GM18520 (cell line): ENCODE data around the gene RGS17.
"Not testable (repeated sequence)": the region's sequence is repeated elsewhere in the genome, so short reads cannot be mapped to it uniquely, and the experiment has no call there.

Experiments
- ATAC-seq: cut with Tn5 transposase; IDR thresholded peaks from one replicate; pipeline ENCODE4 v1.9.1; 2021; ENCODE audit not compliant: unreplicated experiment

Gene RGS17

DNA sequence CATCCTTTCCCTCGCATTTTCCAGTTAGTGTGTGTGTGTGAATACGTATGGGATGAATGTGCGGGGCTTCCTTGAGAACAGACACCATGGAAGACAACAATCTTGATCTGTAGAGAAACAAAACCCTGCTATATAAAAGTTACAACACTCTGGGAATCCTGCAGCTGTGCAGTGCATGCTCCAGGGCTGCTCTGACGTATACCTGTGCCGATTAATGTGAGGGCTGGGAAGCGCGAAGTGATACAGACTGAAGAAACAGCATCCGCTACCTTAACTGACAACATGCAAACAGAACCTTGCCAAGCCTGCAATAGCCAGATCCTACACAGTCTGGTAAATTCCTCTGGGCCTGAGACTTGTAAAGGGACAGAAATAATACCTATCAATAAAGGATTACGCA, 96.9 kb downstream of the RGS17 start:
- ATAC-seq, result no peak

DNA sequence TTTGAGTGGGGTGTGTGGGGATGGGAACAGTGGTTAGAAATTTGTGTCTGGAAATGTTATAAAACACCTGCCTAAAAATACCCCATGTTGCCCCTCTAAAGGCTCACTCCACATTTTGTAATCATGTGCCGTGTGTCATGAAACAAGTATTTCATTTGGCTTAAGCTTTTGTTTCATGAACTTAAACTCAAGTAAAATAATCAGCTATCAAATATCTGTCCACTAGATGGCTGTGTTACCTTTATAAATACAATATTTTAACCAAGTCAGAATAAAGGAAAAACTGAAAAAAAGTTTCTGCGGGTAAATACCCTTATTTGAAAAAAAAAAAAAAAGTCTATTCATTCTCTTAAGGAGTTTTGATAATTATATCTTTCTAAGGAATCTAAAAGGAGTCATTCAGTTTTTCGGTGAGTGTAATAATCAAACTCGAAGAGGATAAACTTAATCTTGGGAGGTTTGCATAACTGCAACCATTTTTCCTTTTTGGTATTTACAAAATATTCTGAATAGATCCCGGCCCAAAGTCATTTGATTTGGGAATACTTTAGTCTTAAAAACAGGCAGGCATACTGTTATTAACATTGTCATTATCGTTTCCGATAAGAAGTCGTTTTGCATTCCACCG, 98.7 kb downstream of the RGS17 start:
- no peak for ATAC-seq

- no peak for ATAC-seq
Measured at GRCh38 chr6:153031335-153031955, 99.6 kb downstream of the RGS17 start.

GRCh38 chr6:153028963-153029362, 102.1 kb downstream of the RGS17 start:
- ATAC-seq, result no peak

DNA sequence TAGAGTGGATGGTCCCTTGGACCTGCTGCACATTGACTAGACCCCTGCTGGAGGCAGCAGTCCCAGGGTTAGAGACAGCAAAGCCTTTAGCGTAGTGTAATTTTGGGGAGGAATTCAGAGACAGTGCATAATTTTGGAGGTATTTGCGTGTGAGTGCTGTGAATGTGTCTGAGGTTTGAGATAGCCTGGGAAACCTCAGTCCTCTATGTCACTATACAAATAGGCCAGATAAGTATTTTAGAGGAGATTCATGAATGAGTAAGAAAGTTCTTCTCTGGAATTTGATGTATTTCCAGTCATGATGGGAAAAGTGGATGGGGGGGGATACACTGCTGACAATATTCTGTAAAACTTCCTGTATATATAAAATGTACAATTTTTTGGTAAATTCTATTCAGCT, 102.8 kb downstream of the RGS17 start:
- ATAC-seq, result no peak

DNA sequence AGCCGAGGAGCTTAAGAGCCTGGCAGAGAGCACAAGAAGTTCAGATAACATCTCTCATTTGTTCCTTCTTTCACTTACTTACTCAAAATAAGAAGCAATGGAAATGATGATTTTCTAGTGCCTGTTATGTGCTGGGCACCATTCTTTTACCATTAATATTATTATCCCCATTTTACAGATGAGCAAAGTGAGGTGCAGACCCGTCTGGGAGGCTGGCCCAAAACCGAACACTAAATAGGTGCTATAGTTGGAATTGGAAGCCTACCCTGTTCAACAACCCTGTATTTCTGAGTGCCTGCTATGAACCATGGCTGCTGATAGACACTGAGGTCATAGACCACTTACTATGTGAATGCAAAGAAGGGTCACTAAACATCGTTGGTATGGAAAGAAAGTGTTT, 103.6 kb downstream of the RGS17 start:
- ATAC-seq, result no peak

DNA sequence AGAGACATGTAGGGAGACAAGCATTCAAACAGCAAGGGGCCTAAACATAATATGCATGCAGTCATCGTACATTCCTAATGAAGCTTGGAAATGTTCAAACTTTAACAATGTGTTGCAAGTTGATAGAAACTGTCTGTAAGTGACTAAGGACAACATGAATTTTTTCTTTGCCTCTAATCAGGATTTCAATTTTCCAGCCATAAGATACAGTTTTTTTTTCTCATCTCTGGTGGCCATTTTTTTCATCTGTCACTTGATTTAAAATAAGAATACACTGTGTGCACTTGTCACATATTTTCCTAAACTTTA, 106.4 kb downstream of the RGS17 start:
- no peak for ATAC-seq

GRCh38 chr6:153023977-153024708, 106.9 kb downstream of the RGS17 start:
- ATAC-seq, result peak; percentile 98

- no peak for ATAC-seq
Measured at GRCh38 chr6:153018355-153018754, 112.7 kb downstream of the RGS17 start.

DNA sequence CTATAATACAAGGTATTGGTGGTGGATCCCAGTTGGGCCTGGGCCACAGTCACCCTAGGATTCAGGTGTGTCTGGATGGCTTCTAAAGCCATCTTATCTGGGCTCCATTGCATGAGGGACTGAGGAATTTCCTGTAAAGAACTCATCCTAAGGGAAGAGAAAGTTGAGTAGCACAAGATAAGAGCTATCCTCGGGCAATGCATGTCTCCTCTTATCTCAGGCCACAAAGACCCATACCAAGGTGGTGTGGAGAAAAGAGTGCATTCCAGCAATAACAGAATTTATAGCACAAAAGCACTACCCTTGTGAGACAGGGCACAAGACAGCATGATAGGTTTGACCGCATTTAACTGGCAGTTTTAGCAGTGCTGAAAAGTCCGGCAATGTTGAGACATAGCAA, 114.2 kb downstream of the RGS17 start:
- no peak for ATAC-seq

DNA sequence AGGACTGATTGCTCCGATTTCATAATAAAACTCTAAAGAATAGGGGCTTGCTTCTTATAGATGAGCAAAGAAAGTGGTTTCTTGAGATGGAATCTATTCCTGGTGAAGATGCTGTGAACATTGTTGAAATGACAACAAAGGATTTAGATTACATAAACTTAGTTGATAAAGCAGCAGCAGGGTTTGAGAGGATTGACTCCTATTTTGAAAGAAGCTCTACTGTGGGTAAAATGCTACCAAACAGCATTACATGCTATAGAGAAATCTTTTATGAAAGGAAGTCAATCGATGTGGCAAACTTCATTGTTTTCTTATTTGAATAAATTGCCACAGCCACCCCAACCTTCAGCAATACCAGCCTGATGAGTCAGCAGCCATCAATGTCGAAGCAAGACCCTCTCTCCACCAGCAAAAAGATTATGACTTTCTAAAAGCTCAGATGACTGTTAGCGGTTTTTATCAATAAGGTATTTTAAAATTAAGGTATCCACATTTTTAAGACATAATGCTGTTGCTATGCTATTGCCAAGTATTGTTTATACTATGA, 115.9 kb downstream of the RGS17 start:
- no peak for ATAC-seq

DNA sequence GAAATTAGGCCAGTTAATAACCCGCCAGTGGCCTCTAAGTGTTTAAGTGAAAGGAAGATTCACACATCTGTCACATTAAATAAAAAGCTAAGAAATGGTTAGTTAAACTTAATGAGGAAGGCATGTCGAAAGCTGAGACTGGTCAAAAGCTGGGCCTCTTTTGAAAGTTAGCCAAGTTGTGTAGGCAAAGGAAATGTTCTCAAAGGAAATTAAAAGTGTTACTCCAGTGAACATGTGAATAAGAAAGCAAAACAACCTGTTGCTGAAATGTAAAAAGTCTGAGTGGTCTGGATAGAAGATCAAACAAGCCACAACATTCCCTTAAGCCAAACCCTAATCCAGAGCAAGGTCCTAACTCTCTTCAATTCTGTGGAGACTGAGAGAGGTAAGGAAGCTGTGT, 117.6 kb downstream of the RGS17 start:
- ATAC-seq, result no peak

- ATAC-seq, result no peak
Measured at GRCh38 chr6:153012856-153013255, 118.2 kb downstream of the RGS17 start.

GRCh38 chr6:153003366-153003690, 127.8 kb downstream of the RGS17 start:
- no peak for ATAC-seq

DNA sequence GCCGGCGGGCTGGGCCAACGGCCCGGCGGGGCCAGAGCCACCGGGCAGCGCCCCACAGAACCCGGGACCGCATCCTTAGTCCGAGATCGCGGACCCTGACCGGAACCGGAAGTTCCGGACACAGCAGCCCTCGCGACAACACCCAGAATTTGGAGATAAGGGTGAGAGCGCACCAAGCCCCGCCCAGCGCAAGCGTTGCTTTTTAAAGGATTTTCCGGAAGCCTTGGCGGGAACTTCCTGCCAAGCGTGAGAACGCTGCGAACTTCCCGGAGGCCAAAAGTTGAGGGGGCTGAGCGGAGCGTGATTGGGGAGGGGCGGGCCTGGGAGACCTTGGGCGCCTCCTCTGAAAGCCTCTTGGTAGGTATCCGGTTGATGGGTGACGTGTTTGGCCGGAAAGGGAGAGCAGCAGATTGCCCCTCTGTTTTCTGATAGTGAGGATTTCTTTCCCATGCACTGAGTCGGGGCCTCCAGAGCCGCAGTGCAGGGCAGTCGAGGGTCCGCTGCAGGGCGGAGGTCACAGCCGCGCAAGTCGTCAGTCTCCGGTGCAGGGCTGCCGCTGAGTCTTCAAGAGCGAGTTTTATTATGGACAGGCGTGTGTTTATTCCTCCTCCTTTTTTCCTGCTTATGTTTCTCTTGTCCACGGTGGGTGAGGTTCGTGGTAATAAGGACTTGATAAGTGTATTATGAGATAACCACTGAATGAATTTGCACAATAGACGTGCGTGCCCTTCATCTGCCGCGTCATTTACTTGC, 128.3 kb downstream of the RGS17 start, which contains the start of gene MTRF1L:
Gene MTRF1L (minus strand): TSS at position 97 of the 753 bp plus-strand sequence. CDS start 24 bp downstream, at position 73.
- peak; percentile 96 for ATAC-seq

GRCh38 chr6:153001767-153002612, 129.1 kb downstream of the RGS17 start:
- no peak for ATAC-seq

DNA sequence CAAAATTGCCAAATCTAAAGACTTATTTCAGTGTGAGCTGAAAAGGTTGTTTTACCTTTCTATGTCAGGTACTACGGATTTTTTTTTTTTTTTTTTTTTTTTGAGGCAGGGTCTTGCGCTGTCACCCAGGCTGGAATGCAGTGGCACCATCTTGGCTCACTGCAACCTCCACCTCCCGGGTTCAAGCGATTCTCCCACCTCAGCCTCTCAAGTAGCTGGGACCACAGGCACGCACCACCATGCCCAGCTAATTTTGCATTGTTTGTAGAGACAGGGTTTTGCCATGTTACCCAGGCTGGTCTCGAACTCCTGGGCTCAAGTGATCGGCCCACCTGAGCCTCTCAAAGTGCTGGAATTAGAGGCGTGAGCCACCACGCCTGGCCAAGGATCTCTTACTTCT, 130.3 kb downstream of the RGS17 start:
- ATAC-seq, result not testable (repeated sequence)

GRCh38 chr6:153000243-153000642, 130.8 kb downstream of the RGS17 start:
- ATAC-seq, result no peak

DNA sequence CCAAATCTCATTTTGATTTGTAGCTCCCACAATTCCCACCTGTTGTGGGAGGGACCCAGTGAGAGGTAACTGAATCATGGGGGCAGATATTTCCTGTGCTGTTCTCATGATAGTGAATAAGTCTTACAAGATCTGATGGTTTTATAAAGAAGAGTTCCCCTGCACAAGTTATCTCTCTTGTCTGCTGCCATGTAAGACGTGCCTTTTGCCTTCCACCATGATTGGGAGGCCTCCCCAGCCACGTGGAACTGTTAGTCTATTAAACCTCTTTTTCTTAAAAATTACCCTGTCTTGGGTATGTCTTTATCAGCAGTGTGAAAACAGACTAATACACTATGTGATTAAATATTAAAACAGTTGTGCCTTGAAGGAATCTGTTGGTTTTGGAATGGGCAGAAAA, 131.5 kb downstream of the RGS17 start:
- not testable (repeated sequence) for ATAC-seq

- no peak for ATAC-seq
Measured at GRCh38 chr6:152993847-152994246, 137.2 kb downstream of the RGS17 start.

GRCh38 chr6:152993431-152993830, 137.7 kb downstream of the RGS17 start:
- ATAC-seq, result no peak
